ENCODE results near the gene PSORS1C1. TPM values are rescaled to one million over a fixed set of nuclear protein-coding genes. Genes with fewer than 3 reads are reported as not detected.

The PSORS1C1 gene
- total RNA-seq, 2 experiments from 2014 or later, result not detected

GRCh38 chr6:31144970-31145340 lies 30.4 kb downstream of the PSORS1C1 start:
- no peak for TF ChIP-seq CTCF (conservative IDR thresholded peaks at IDR 0.05; ENCODE audit: low read length)
- no peak for TF ChIP-seq EZH2phosphoT487 (IDR thresholded peaks at IDR 0.05; ENCODE audit: borderline replicate concordance, low read depth, low read length)
- no TSS peak for BruUV-seq (replicated peaks)
- Histone ChIP-seq H3K9me2 (ENCODE audit: insufficient read depth, low read length) (no peaks in the 10 kb centered on the region), H2AFZ (ENCODE audit: low read length) (no peak overlapping the region), H3K79me2 (ENCODE audit: insufficient read depth, low read depth, low read length) (no peaks in the 10 kb centered on the region), H3K27ac (ENCODE audit: low read depth, low read length, poor library complexity, severe bottlenecking) (no peak overlapping the region), H3K4me3 (ENCODE audit: low read depth, low read length, poor library complexity, severe bottlenecking) (no peak overlapping the region), H3K4me1 (ENCODE audit: insufficient read depth, low read length, poor library complexity, severe bottlenecking) (no peaks in the 10 kb centered on the region), H3K36me3 (ENCODE audit: insufficient read depth, low read length) (no peaks in the 10 kb centered on the region), H3K9me3 (ENCODE audit: low read length) (no peaks in the 10 kb centered on the region), H4K20me1 (ENCODE audit: insufficient read depth, low read length) (no peaks in the 10 kb centered on the region), H3K4me2 (ENCODE audit: low read length) (no peak overlapping the region)
- ChIA-PET POLR2A (interaction anchor here (1.7 kb wide), 1 partner anchor 12 kb away, joined by 4 read pairs; the partner anchor contains the start of gene CCHCR1), CTCF (ENCODE audit: unreplicated experiment) (no interaction called here)
- intact Hi-C loops (cut with micrococcal nuclease; ENCODE audit: unreplicated experiment), result no loop called here
- no peak for DNase-seq (ENCODE audit: low spot score)

- POLR2A ChIA-PET, result interaction anchor here (1.7 kb wide), 1 partner anchor 12 kb away, joined by 4 read pairs; the partner anchor contains the start of gene CCHCR1
These were observed 30.8 kb downstream of the PSORS1C1 start for GRCh38 chr6:31145386-31145785.

More at GRCh38 chr6:31145386-31145785, 30.8 kb downstream of the PSORS1C1 start:
- no TSS peak for BruUV-seq (replicated peaks)
- H3K36me3 ChIP-seq (ENCODE audit: insufficient read depth, low read length), result no peaks in the 10 kb centered on the region
- no peak for TF ChIP-seq CTCF (conservative IDR thresholded peaks at IDR 0.05; ENCODE audit: low read length)
- TF ChIP-seq EZH2phosphoT487 (IDR thresholded peaks at IDR 0.05; ENCODE audit: borderline replicate concordance, low read depth, low read length), result no peak
- H3K4me2 ChIP-seq (ENCODE audit: low read length), result no peak overlapping the region
- H2AFZ ChIP-seq (ENCODE audit: low read length), result no peak overlapping the region
- H3K27ac ChIP-seq (ENCODE audit: low read depth, low read length, poor library complexity, severe bottlenecking), result no peak overlapping the region
- CTCF ChIA-PET (ENCODE audit: unreplicated experiment), result no interaction called here
- no peaks in the 10 kb centered on the region for H3K9me3 ChIP-seq (ENCODE audit: low read length)
- no peaks in the 10 kb centered on the region for H3K79me2 ChIP-seq (ENCODE audit: insufficient read depth, low read depth, low read length)
- no peak overlapping the region for H3K4me3 ChIP-seq (ENCODE audit: low read depth, low read length, poor library complexity, severe bottlenecking)
- no peak for DNase-seq (ENCODE audit: low spot score)
- no peaks in the 10 kb centered on the region for H3K4me1 ChIP-seq (ENCODE audit: insufficient read depth, low read length, poor library complexity, severe bottlenecking)
- intact Hi-C loops (cut with micrococcal nuclease; ENCODE audit: unreplicated experiment), result no loop called here
- H4K20me1 ChIP-seq (ENCODE audit: insufficient read depth, low read length), result no peaks in the 10 kb centered on the region
- H3K9me2 ChIP-seq (ENCODE audit: insufficient read depth, low read length), result no peaks in the 10 kb centered on the region

Measured in OCI-LY7 (cell line).